HL-60 (cell line): ENCODE measurements around the gene MPRIP.

ENCODE experiments used
- DNase-seq, 2 experiments: peaks; one replicate each; pipeline ENCODE4 v3.0.0-alpha.2; 2010 to 2020; ENCODE audit warnings: low read depth in 1 of 2, low spot score in 1 of 2
- H3K27ac ChIP-seq: fragments of 250-450 bp; sonication (Bioruptor Pico); replicated peaks from 2 replicates; pipeline ENCODE4 v1.5.1; 2020; ENCODE audit warnings: mild to moderate bottlenecking, moderate library complexity
- H3K27me3 ChIP-seq: fragments of 250-450 bp; sonication (Bioruptor Pico); 2 replicates; pipeline ENCODE4 v1.5.1; 2021; ENCODE audit warnings: mild to moderate bottlenecking, moderate library complexity; ENCODE audit not compliant: insufficient read depth, poor library complexity, severe bottlenecking
- H3K4me3 ChIP-seq: replicated peaks from 2 replicates; pipeline ENCODE4 v1.5.1; 2011; ENCODE audit warnings: mild to moderate bottlenecking, control low read depth, low read length; ENCODE audit not compliant: insufficient read depth
- CTCF ChIP-seq: IDR thresholded peaks from one replicate; pipeline ENCODE4 v1.5.1; 2011; ENCODE audit warnings: low read length, control low read depth, inconsistent platforms; ENCODE audit not compliant: insufficient read depth
- GABPA ChIP-seq: IDR thresholded peaks from 2 replicates; pipeline ENCODE4 v1.6.1; 2012; ENCODE audit warnings: low read depth
- POLR2AphosphoS5 ChIP-seq: IDR thresholded peaks from 2 replicates; pipeline ENCODE4 v1.6.1; 2012; ENCODE audit warnings: low read depth
- REST ChIP-seq: IDR thresholded peaks from 2 replicates; pipeline ENCODE4 v1.6.1; 2012; ENCODE audit warnings: low read depth; ENCODE audit not compliant: insufficient replicate concordance
- SPI1 ChIP-seq: IDR thresholded peaks from 2 replicates; pipeline ENCODE4 v1.6.1; 2012; ENCODE audit warnings: low read depth, mild to moderate bottlenecking, borderline replicate concordance

MPRIP gene

GRCh38 chr17:17066021-17066420, 23.8 kb downstream of the MPRIP start:
- no peak overlapping the region for H3K27ac ChIP-seq
- TF ChIP-seq CTCF (no peak), REST (no peak), POLR2AphosphoS5 (no peak), SPI1 (0 out of 2 replicates have a peak, but pooled peaks have one; percentile 2)

GRCh38 chr17:17067257-17067656, 25.0 kb downstream of the MPRIP start:
- no peak for DNase-seq
- Histone ChIP-seq H3K4me3 (no peak overlapping the region), H3K27ac (no peak overlapping the region), H3K27me3 (no peaks in the 10 kb centered on the region)
- TF ChIP-seq POLR2AphosphoS5 (no peak), REST (no peak), GABPA (no peak), SPI1 (no peak), CTCF (no peak)

More at GRCh38 chr17:17066021-17066420, 23.8 kb downstream of the MPRIP start:
- H3K4me3 ChIP-seq, result no peak overlapping the region
- no peaks in the 10 kb centered on the region for H3K27me3 ChIP-seq
- DNase-seq, result no peak

GRCh38 chr17:17069849-17070248, 27.6 kb downstream of the MPRIP start:
- TF ChIP-seq SPI1, result no peak
- no peak for TF ChIP-seq POLR2AphosphoS5
- TF ChIP-seq REST, result no peak
- TF ChIP-seq CTCF, result no peak
- no peak for TF ChIP-seq GABPA
- no peak for DNase-seq
- no peak overlapping the region for H3K4me3 ChIP-seq
- no peak overlapping the region for H3K27ac ChIP-seq
- no peaks in the 10 kb centered on the region for H3K27me3 ChIP-seq
